OCI-LY1 (cell line): Measurements from ENCODE around the gene RPL37.

Experiments used
- EZH2 ChIP-seq: fragments of 200-600 bp; sonication (generic), shearing (Covaris generic); IDR thresholded peaks from 2 replicates; pipeline ENCODE4 v1.8.0; 2017; ENCODE audit warnings: borderline replicate concordance, mixed run types, mild to moderate bottlenecking, antibody characterized with exemption, low read length, moderate library complexity, mixed read lengths
- TF ChIP-seq, protein P1 (sequence below): fragments of 200-600 bp; sonication (generic), shearing (Covaris generic); IDR thresholded peaks from 2 replicates; pipeline ENCODE4 v1.5.1; 2017; ENCODE audit warnings: mild to moderate bottlenecking, antibody characterized with exemption, low read length, moderate library complexity, mixed read lengths

- TF ChIP-seq, protein P1, sequence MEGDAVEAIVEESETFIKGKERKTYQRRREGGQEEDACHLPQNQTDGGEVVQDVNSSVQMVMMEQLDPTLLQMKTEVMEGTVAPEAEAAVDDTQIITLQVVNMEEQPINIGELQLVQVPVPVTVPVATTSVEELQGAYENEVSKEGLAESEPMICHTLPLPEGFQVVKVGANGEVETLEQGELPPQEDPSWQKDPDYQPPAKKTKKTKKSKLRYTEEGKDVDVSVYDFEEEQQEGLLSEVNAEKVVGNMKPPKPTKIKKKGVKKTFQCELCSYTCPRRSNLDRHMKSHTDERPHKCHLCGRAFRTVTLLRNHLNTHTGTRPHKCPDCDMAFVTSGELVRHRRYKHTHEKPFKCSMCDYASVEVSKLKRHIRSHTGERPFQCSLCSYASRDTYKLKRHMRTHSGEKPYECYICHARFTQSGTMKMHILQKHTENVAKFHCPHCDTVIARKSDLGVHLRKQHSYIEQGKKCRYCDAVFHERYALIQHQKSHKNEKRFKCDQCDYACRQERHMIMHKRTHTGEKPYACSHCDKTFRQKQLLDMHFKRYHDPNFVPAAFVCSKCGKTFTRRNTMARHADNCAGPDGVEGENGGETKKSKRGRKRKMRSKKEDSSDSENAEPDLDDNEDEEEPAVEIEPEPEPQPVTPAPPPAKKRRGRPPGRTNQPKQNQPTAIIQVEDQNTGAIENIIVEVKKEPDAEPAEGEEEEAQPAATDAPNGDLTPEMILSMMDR, result no peak
- TF ChIP-seq EZH2, result no peak
These were observed 8.4 kb downstream of the RPL37 start for GRCh38 chr5:40826489-40827187.
